OCI-LY7 (cell line): Measurements from ENCODE around the gene SRBD1. TPM values are rescaled to one million over a fixed set of nuclear protein-coding genes. Genes with fewer than 3 reads are reported as not detected.

Experiments used
- BruUV-seq: library from RNA; stranded (reverse); fragments of 400-500 nt; replicated peaks from 2 replicates; lab custom pipeline; 2021; lab: Mats Ljungman, UMichigan
- CTCF ChIA-PET: fragments of 300-600 bp; sonication (Branson Sonifier 250); formaldehyde crosslinking; loops from one replicate; lab custom pipeline; 2022; ENCODE audit warnings: antibody characterized with exemption; ENCODE audit not compliant: unreplicated experiment; lab: Charles Lee
- POLR2A ChIA-PET: fragments of 300-600 bp; sonication (Branson Sonifier 250); formaldehyde crosslinking; loops from one replicate; lab custom pipeline; 2022; ENCODE audit warnings: antibody characterized with exemption; lab: Charles Lee
- DNase-seq: peaks from one replicate; pipeline ENCODE4 v3.0.0-alpha.2; 2015; ENCODE audit warnings: low spot score
- H2AFZ ChIP-seq: fragments of 200-600 bp; sonication (generic), shearing (Covaris generic); 2 replicates; pipeline ENCODE4 v1.6.1; 2014; ENCODE audit warnings: mild to moderate bottlenecking, antibody characterized with exemption, low read length, moderate library complexity
- H3K27ac ChIP-seq: fragments of 200-600 bp; sonication (generic); 2 replicates; pipeline ENCODE4 v1.5.1; 2014; ENCODE audit warnings: mixed run types, low read depth, mild to moderate bottlenecking, moderate library complexity, low read length, inconsistent platforms; ENCODE audit not compliant: poor library complexity, severe bottlenecking
- H3K36me3 ChIP-seq: fragments of 200-600 bp; sonication (generic); 2 replicates; pipeline ENCODE4 v1.6.1; 2014; ENCODE audit warnings: mild to moderate bottlenecking, antibody characterized with exemption, low read length, moderate library complexity, mixed read lengths; ENCODE audit not compliant: insufficient read depth
- H3K4me1 ChIP-seq: fragments of 200-600 bp; sonication (generic); 2 replicates; pipeline ENCODE4 v1.5.1; 2014; ENCODE audit warnings: mild to moderate bottlenecking, low read length; ENCODE audit not compliant: insufficient read depth, poor library complexity, severe bottlenecking
- H3K4me2 ChIP-seq: fragments of 200-600 bp; sonication (generic); 2 replicates; pipeline ENCODE4 v1.6.1; 2014; ENCODE audit warnings: mild to moderate bottlenecking, low read length
- H3K4me3 ChIP-seq: fragments of 200-600 bp; sonication (generic); 2 replicates; pipeline ENCODE4 v1.5.1; 2014; ENCODE audit warnings: mild to moderate bottlenecking, low read depth, low read length; ENCODE audit not compliant: poor library complexity, severe bottlenecking
- H3K79me2 ChIP-seq: fragments of 200-600 bp; sonication (generic); 2 replicates; pipeline ENCODE4 v1.6.1; 2016; ENCODE audit warnings: low read depth, mild to moderate bottlenecking, low read length, moderate library complexity, mixed read lengths; ENCODE audit not compliant: insufficient read depth
- H3K9me2 ChIP-seq: fragments of 200-600 bp; sonication (generic); 2 replicates; pipeline ENCODE4 v1.6.1; 2016; ENCODE audit warnings: mild to moderate bottlenecking, low read length, mixed read lengths; ENCODE audit not compliant: insufficient read depth
- H3K9me3 ChIP-seq: fragments of 200-600 bp; sonication (generic); 2 replicates; pipeline ENCODE4 v1.6.1; 2014; ENCODE audit warnings: mild to moderate bottlenecking, mixed run types, low read length, mixed read lengths
- H4K20me1 ChIP-seq: fragments of 200-600 bp; sonication (generic); 2 replicates; pipeline ENCODE4 v1.6.1; 2014; ENCODE audit warnings: mild to moderate bottlenecking, antibody characterized with exemption, low read length, moderate library complexity, mixed read lengths; ENCODE audit not compliant: insufficient read depth
- EZH2phosphoT487 ChIP-seq: fragments of 200-600 bp; sonication (generic); IDR thresholded peaks from 2 replicates; pipeline ENCODE4 v1.6.1; 2018; ENCODE audit warnings: low read depth, borderline replicate concordance, mild to moderate bottlenecking, mixed run types, antibody characterized with exemption, low read length, moderate library complexity, mixed read lengths
- intact Hi-C: fragments of 100-400 bp; cut with micrococcal nuclease; formaldehyde crosslinking; loops from one replicate; pipeline ENCODE4 v1.10.0; 2022; ENCODE audit not compliant: unreplicated experiment
- total RNA-seq, 2 experiments: library from RNA; depleted of rRNA in 1 of 2; stranded (reverse); fragments of >200 nt in 1 of 2; shearing (Covaris generic) in 1 of 2; gene quantifications; 2 replicates each; pipeline ENCODE4 v1.2.3, GENCODE V29; 2014 to 2022
- TF ChIP-seq, protein P1 (sequence below): fragments of 200-600 bp; sonication (generic); conservative IDR thresholded peaks from 2 replicates; pipeline ENCODE4 v1.5.1; 2014; ENCODE audit warnings: mild to moderate bottlenecking, antibody characterized with exemption, low read length, moderate library complexity, mixed read lengths

Gene SRBD1
- total RNA-seq, 2 experiments from 2014 or later = 13.9 to 16.0 TPM

DNA sequence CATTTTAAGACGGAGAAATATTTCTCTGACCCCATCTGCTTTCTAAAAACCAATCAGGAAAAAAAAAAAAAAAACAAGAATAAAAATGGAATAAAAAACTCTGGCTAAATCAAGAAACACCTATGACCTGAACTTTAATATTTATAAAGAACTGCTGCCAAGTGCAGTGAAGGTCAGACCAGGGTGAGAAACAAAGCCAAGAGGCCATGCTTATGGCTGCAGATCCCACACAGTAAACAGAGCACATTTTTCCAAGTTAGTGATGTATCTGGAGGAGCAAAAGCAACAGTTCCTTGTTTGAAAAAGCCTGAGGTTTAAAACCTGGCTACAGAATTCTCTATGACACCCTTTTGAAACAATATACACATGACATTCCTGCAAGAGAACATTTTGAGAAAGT lies 242.3 kb downstream of the SRBD1 start:
- no peak for DNase-seq
- Histone ChIP-seq H3K36me3 (no peaks in the 10 kb centered on the region), H3K9me2 (no peaks in the 10 kb centered on the region), H3K27ac (no peak overlapping the region), H4K20me1 (no peaks in the 10 kb centered on the region), H3K4me3 (no peak overlapping the region), H3K9me3 (0 out of 2 replicates have a peak, but pooled peaks cover 5% of the 10 kb centered on the region), H3K4me2 (no peak overlapping the region), H3K79me2 (no peaks in the 10 kb centered on the region), H3K4me1 (peaks cover 9% of the 10 kb centered on the region), H2AFZ (peak overlapping the region; percentile 30; the same call in 1 of the 2 replicates)
- intact Hi-C loops = no loop called here
- BruUV-seq = no TSS peak
- no peak for TF ChIP-seq EZH2phosphoT487
- TF ChIP-seq, protein P1, sequence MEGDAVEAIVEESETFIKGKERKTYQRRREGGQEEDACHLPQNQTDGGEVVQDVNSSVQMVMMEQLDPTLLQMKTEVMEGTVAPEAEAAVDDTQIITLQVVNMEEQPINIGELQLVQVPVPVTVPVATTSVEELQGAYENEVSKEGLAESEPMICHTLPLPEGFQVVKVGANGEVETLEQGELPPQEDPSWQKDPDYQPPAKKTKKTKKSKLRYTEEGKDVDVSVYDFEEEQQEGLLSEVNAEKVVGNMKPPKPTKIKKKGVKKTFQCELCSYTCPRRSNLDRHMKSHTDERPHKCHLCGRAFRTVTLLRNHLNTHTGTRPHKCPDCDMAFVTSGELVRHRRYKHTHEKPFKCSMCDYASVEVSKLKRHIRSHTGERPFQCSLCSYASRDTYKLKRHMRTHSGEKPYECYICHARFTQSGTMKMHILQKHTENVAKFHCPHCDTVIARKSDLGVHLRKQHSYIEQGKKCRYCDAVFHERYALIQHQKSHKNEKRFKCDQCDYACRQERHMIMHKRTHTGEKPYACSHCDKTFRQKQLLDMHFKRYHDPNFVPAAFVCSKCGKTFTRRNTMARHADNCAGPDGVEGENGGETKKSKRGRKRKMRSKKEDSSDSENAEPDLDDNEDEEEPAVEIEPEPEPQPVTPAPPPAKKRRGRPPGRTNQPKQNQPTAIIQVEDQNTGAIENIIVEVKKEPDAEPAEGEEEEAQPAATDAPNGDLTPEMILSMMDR = no peak
- ChIA-PET CTCF (no interaction called here), POLR2A (no interaction called here)

DNA sequence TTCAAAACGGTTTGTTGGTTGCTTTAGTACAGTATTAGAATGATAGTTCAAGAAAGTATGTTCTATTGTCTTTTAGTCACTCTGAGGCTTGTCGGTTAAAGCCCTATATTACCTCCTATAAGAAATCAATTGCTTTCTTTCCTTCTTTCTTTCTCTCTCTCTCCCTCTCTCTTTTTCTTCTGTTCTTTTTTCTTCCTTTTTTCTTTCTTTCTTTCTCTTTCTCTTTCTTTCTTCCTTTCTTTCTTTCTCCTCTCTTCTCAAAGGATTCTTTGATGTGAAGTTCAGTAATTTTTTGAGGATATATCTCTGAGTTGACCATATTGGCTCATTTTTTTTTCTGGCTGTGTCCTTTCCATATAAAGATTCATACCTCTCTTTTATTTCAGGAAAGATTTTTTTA lies 249.4 kb downstream of the SRBD1 start:
- H3K36me3 ChIP-seq = no peaks in the 10 kb centered on the region
- H3K9me3 ChIP-seq = no peaks in the 10 kb centered on the region
- H4K20me1 ChIP-seq = no peaks in the 10 kb centered on the region
- H3K9me2 ChIP-seq = no peaks in the 10 kb centered on the region
- CTCF ChIA-PET = no interaction called here
- H3K27ac ChIP-seq = no peak overlapping the region
- TF ChIP-seq EZH2phosphoT487 = no peak
- TF ChIP-seq, protein P1 = no peak
- H3K79me2 ChIP-seq = no peaks in the 10 kb centered on the region
- no TSS peak for BruUV-seq
- H3K4me3 ChIP-seq = no peak overlapping the region
- intact Hi-C loops = no loop called here
- POLR2A ChIA-PET = interaction anchor here (1.4 kb wide), 1 partner anchor 9 kb away, joined by 3 read pairs; no protein-coding TSS in a partner anchor
- no peaks in the 10 kb centered on the region for H3K4me1 ChIP-seq
- DNase-seq = no peak
- H2AFZ ChIP-seq = no peak overlapping the region
- H3K4me2 ChIP-seq = no peak overlapping the region

- ChIA-PET POLR2A (no interaction called here), CTCF (no interaction called here)
- no peak for TF ChIP-seq EZH2phosphoT487
- TF ChIP-seq, protein P1 = no peak
- no peak for DNase-seq
- Histone ChIP-seq H3K4me2 (no peak overlapping the region), H4K20me1 (no peaks in the 10 kb centered on the region), H2AFZ (no peak overlapping the region), H3K9me3 (no peaks in the 10 kb centered on the region), H3K4me3 (no peak overlapping the region), H3K36me3 (no peaks in the 10 kb centered on the region), H3K4me1 (no peaks in the 10 kb centered on the region), H3K9me2 (no peaks in the 10 kb centered on the region), H3K27ac (no peak overlapping the region), H3K79me2 (no peaks in the 10 kb centered on the region)
- BruUV-seq = no TSS peak
- intact Hi-C loops = no loop called here
Observed at GRCh38 chr2:45354776-45355175, 256.3 kb downstream of the SRBD1 start.
